ENCODE measurements around the gene CST9.

The CST9 gene

DNA sequence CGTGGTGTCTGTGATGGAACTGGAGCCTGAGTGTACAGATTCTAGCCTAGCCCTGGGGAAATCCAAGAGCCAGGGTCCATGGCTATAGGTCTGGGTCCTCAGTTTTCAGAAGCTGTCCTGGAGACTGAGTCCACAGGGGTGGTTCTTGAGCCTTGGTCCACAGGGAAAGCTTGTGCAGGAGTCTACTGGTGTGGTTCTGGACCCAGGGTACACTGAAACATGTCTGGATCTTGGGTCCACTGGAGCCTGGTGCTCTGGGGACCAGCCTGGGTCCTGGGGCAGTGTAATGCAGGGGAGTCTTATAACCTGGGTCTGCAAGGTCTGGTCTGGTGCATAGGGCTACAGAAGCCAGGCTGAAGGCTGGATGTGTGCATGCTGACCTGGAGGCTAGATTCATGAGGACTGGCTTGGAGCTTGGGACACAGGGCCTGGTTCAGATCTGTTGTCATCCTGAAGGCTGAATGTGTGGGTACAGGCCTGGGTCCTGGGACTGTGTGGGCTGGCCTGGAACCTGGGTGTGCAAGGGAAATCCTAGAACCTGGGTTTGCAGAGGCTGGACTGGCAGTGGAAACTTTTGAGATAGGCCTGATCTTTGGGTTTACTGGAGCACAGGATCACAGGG, 42.9 kb downstream of the CST9 start:
- H3K36me3 ChIP-seq (ENCODE audit: control insufficient read depth in 4 of 4, insufficient read depth in 4 of 4, low read length in 3 of 4): no peaks in the 10 kb centered on the region
- H3K27me3 ChIP-seq (replicated peaks in 2 of 5; ENCODE audit: control insufficient read depth in 4 of 5, insufficient read depth in 5 of 5, low read length in 4 of 5): peaks cover 0 to 2% (median 0%) of the 10 kb centered on the region in 5 experiments
- no peak for DNase-seq
- H3K4me3 ChIP-seq (ENCODE audit: control insufficient read depth in 1 of 7, extremely low read depth in 1 of 7, insufficient read depth in 4 of 7, low read depth in 2 of 7, low read length in 6 of 7): no peak overlapping the region
- H3K27ac ChIP-seq (ENCODE audit: insufficient read depth in 1 of 2, low read depth in 1 of 2, low read length in 2 of 2, poor library complexity in 1 of 2, severe bottlenecking in 2 of 2): no peak overlapping the region
- ChIA-PET CTCF (no interaction called here), POLR2A (no interaction called here)
- 89% methylated on average over 1 of the region's 1 CpG for WGBS (ENCODE audit: insufficient coverage)
- H3K9me3 ChIP-seq (ENCODE audit: control extremely low read depth in 1 of 5, control insufficient read depth in 4 of 5, insufficient read depth in 2 of 5, low read depth in 1 of 5, low read length in 4 of 5): peaks cover 0 to 26% (median 5%) of the 10 kb centered on the region in 5 experiments
- H3K4me1 ChIP-seq (ENCODE audit: control extremely low read depth in 1 of 4, control insufficient read depth in 4 of 4, insufficient read depth in 4 of 4, low read length in 3 of 4): no peaks in the 10 kb centered on the region

DNA sequence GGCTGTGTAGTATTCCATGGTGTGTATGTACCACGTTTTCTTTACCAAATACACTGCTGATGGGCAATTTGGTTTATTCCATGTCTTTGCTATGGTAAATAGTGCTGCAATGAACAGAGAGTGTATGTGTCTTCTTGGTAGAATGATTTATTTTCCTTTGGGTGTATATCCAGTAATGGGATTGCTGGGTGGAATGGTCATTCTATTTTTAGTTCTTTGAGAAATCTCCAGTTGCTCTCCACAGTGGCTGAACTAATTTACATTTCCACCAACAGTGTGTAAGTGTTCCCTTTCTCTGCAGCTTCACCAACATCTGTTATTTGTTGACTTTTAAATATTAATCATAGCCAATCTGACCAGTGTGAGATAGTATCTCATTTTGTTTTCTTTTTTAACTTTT, 51.3 kb downstream of the CST9 start:
- Histone ChIP-seq H3K27ac (ENCODE audit: insufficient read depth in 1 of 2, low read depth in 1 of 2, low read length in 2 of 2, poor library complexity in 1 of 2, severe bottlenecking in 2 of 2) (no peak overlapping the region), H3K27me3 (replicated peaks in 2 of 5; ENCODE audit: control insufficient read depth in 4 of 5, insufficient read depth in 5 of 5, low read length in 4 of 5) (peaks cover 0 to 6% (median 0%) of the 10 kb centered on the region in 5 experiments), H3K9me3 (ENCODE audit: control extremely low read depth in 1 of 5, control insufficient read depth in 4 of 5, insufficient read depth in 2 of 5, low read depth in 1 of 5, low read length in 4 of 5) (peaks cover 0 to 11% (median 0%) of the 10 kb centered on the region in 5 experiments), H3K4me3 (ENCODE audit: control insufficient read depth in 1 of 7, extremely low read depth in 1 of 7, insufficient read depth in 4 of 7, low read depth in 2 of 7, low read length in 6 of 7) (no peak overlapping the region), H3K4me1 (ENCODE audit: control extremely low read depth in 1 of 4, control insufficient read depth in 4 of 4, insufficient read depth in 4 of 4, low read length in 3 of 4) (no peaks in the 10 kb centered on the region), H3K36me3 (ENCODE audit: control insufficient read depth in 4 of 4, insufficient read depth in 4 of 4, low read length in 3 of 4) (no peaks in the 10 kb centered on the region)
- no CpG with 5 or more reads among the region's 1 CpG for WGBS (ENCODE audit: insufficient coverage)
- ChIA-PET POLR2A (no interaction called here), CTCF (no interaction called here)
- DNase-seq: no peak

Data from common myeloid progenitor, CD34-positive (primary cell).